Stimulated activated CD4-positive, alpha-beta T cell treated with anti-CD3 and anti-CD28 coated beads, Interleukin-15, amount 100 ng/mL, for 24 hours (primary cell): ENCODE results near the gene NUDCD2.
"Not testable (repeated sequence)": the region's sequence is repeated elsewhere in the genome, so short reads cannot be mapped to it uniquely, and the experiment has no call there.

Source experiments
- DNase-seq: peaks from one replicate; pipeline ENCODE4 v3.0.0-alpha.2; 2020

NUDCD2 gene

GRCh38 chr5:163415673-163416072 lies 44.2 kb downstream of the NUDCD2 start:
- DNase-seq, result not testable (repeated sequence)

GRCh38 chr5:163410505-163410904 lies 49.4 kb downstream of the NUDCD2 start:
- DNase-seq, result no peak

DNA sequence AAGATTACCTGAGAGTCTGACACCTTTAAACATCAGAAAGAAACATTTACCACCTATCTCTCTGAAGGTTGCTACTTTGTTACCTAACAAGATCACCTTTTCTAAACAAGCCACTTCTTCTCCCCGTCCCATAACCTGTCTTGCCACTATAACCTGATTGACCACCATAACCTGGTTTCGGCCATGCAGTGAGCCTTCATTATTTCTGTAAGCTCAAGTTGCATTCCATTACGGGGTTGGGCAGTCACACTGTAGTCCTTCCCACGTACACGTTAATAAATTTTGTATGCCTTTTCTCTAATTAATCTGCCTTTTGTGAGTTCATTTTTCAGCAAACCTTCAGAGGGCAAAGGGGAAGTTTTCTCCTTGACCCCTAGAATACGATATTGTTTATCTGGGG lies 50.5 kb downstream of the NUDCD2 start:
- DNase-seq, result no peak

DNA sequence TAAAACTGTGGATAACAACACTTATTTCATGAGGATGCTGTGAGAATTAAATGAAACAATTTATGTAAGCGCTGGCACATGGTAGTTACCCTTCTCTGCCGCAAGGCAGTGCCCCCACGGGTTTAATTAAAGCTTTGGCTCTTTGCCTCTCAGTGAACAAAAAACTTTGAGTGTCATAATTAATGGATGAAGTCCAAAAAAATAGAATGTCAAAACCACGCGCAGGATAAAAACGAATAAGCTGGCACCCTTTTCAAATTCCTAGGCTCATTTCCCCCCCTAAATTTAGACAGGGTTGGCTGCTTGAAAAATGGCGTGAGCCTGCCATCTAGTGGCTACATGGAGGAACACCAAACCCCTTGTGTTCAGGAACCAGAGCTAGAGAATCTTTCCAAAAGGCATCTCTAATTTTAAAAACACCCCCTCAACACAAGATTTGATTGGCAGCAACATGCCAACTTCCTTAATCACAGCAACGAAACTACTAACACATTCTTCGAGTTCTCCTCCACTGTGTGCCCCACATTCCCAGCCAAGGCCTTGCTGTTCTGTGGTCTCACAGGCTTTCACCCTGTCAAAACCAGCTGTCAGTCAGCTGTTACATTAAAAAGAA lies 51.5 kb downstream of the NUDCD2 start:
- peak; percentile 64 for DNase-seq

DNA sequence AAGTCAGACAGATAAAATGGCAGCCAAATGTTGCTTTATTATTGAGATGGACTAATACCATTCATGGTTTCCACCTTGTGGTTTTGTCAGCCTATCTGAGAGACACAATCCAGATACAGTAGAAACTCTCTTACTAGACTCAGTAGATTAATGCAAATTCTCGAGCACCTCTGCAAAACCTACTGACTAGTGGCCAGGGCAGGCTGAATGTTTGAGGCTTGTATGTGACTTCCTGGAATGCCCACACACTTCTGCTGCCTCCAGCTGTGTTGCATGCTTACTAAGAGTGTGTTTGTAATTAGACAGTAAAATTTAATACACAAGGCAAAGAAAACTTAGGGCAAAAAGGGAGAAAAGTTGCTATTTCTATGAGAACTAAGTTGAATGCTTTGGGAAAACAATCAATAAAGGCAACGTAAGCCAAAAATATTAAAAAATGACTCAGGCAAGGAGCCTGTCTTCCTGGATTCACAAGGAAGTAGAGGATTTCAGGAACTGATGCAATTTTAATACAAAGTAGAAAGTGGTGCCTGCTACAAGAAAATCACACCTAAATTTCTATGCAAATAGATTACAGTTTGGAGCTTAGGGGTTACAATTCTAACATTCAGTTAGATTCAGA lies 52.8 kb downstream of the NUDCD2 start:
- no peak for DNase-seq

GRCh38 chr5:163404364-163405173 lies 55.3 kb downstream of the NUDCD2 start:
- DNase-seq, result no peak

DNA sequence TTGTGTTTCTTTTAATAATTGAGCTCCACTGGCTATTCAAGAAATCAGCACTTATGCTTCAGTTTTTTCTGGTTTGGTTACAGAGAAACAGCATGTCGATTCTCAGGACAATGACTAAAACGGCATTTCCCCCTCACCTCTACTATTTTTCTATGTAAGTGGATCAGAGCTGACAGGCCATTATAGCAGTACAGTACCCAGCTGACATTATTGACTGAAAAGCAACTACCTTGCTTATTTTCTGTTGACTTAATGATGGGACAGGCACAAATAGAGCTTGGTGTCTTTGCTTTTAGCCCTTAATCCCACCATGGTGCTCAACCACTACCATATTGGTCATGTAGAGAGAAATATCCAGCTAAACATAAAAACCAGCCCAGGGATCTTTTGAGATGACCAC lies 57.9 kb downstream of the NUDCD2 start:
- DNase-seq, result no peak

GRCh38 chr5:163401271-163401670 lies 58.6 kb downstream of the NUDCD2 start:
- DNase-seq, result no peak

DNA sequence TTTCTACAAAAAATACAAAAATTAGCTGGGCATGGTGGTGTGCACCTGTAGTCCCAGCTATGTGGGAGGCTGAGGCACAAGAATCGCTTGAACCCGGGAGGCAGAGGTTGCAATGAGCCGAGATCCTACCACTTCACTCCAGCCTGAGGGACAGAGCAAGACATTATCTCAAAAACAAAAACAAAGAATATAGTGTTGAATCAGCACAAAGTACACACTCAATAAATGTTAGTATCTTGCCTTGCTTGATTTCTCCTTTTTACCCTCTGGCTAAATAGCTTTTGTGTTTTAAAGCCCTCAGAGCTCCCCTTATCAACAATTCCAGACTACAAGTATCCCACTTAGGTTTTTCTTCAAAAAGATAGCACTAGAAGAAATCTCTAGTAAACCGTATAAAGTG lies 60.0 kb downstream of the NUDCD2 start:
- no peak for DNase-seq

GRCh38 chr5:163397354-163397753 lies 62.5 kb downstream of the NUDCD2 start:
- DNase-seq, result no peak

DNA sequence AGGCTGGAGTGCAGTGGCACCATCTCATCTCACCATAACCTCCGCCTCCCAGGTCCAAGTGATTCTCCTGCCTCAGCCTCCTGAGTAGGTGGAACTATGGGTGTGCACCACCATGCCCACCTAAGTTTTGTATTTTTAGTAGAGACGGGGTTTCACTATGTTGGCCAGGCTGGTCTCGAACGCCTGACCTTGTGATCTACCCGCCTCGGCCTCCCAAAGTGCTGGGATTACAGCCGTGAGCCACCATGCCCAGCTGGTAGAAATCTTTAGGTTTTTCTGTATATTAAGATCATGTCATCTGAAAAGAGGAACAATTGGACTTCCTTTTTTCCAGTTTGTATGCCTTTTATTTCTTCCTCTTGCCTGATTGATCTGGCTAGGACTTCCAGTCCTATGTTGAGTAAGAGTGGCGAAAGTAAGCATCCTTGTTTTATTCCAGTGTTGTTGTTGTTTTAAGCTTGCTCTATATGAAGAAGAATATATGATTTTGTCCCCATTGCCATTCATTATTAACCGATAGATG lies 63.0 kb downstream of the NUDCD2 start:
- DNase-seq, result not testable (repeated sequence)
